ENCODE results near the gene CD300A. TPM values are rescaled to one million over a fixed set of nuclear protein-coding genes. Genes with fewer than 3 reads are reported as not detected.

The CD300A gene
- total and polyA plus RNA-seq, 2 donors (not counting 1 experiment from before 2014, with no cell fraction given), result 2.4 to 5.7 TPM

GRCh38 chr17:74512624-74513091 is 46.2 kb downstream of the CD300A start:
- peak; percentile 65 for DNase-seq
- peaks cover 14 to 17% of the 10 kb centered on the region in 2 donors for H3K4me1 ChIP-seq (ENCODE audit: control insufficient read depth in 2 of 2, insufficient read depth in 2 of 2, low read length in 2 of 2)
- POLR2A ChIA-PET, result interaction anchor here (0.5 kb wide), 1 partner anchor 12 kb away, joined by 7 read pairs; no protein-coding TSS in a partner anchor
- H3K9ac ChIP-seq (ENCODE audit: low read length), result no peak overlapping the region
- intact Hi-C loops (cut with micrococcal nuclease), result no loop called here
- peak overlapping the region in 1 of 2 donors; percentile 15 for H3K27ac ChIP-seq (ENCODE audit: low read length in 2 of 2)
- peaks cover 0 to 13% (median 7%) of the 10 kb centered on the region in 3 donors for H3K9me3 ChIP-seq (ENCODE audit: control extremely low read depth in 1 of 3, control insufficient read depth in 2 of 3, insufficient read depth in 1 of 3, low read length in 2 of 3)
- no peak for TF ChIP-seq CTCF (IDR thresholded peaks at IDR 0.05)
- TF ChIP-seq EZH2 (IDR thresholded peaks at IDR 0.05; ENCODE audit: borderline replicate concordance, insufficient read depth, low read depth, low read length, poor library complexity, severe bottlenecking), result no peak
- peak overlapping the region; percentile 24 for H3K4me2 ChIP-seq (replicated peaks; ENCODE audit: low read depth, low read length, poor library complexity, severe bottlenecking)
- H4K20me1 ChIP-seq (ENCODE audit: control insufficient read depth, insufficient read depth, low read length, poor library complexity, severe bottlenecking), result no peaks in the 10 kb centered on the region
- CTCF ChIA-PET, result no interaction called here
- peak overlapping the region; percentile 76 for H3K27ac Mint-ChIP-seq
- peaks cover 17% of the 10 kb centered on the region for H3K4me1 Mint-ChIP-seq
- no peaks in the 10 kb centered on the region for H3K36me3 ChIP-seq (replicated peaks in 1 of 2; ENCODE audit: control extremely low read depth in 1 of 2, control insufficient read depth in 1 of 2, extremely low read depth in 1 of 2, insufficient read depth in 2 of 2, low read length in 1 of 2)
- 17% methylated on average over 3 of the region's 7 CpGs for WGBS (ENCODE audit: insufficient coverage)
- H3K27me3 Mint-ChIP-seq, result no peaks in the 10 kb centered on the region
- H3K4me3 Mint-ChIP-seq, result no peak overlapping the region
- no peak overlapping the region for H3K4me3 ChIP-seq (ENCODE audit: control extremely low read depth in 1 of 5, extremely low read depth in 1 of 5, insufficient read depth in 1 of 5, low read depth in 2 of 5, low read length in 4 of 5)
- H3K79me2 ChIP-seq (ENCODE audit: control insufficient read depth, insufficient read depth, low read length), result no peaks in the 10 kb centered on the region
- H2AFZ ChIP-seq (ENCODE audit: insufficient read depth, low read depth, low read length, poor library complexity, severe bottlenecking), result peak overlapping the region; percentile 2
- H3K27me3 ChIP-seq (replicated peaks in 1 of 4; ENCODE audit: control extremely low read depth in 1 of 4, control insufficient read depth in 3 of 4, insufficient read depth in 4 of 4, low read length in 3 of 4), result peaks cover 0 to 9% (median 2%) of the 10 kb centered on the region in 4 experiments
- peaks cover 10% of the 10 kb centered on the region for H3K9me3 Mint-ChIP-seq (ENCODE audit: insufficient read depth)
- ATAC-seq (ENCODE audit: low read depth), result peak; percentile 72

GRCh38 chr17:74513987-74514631 is 47.7 kb downstream of the CD300A start:
- H3K27ac ChIP-seq (ENCODE audit: low read length in 2 of 2), result peak overlapping the region in 1 of 2 donors; percentile 74
- H4K20me1 ChIP-seq (ENCODE audit: control insufficient read depth, insufficient read depth, low read length, poor library complexity, severe bottlenecking), result no peaks in the 10 kb centered on the region
- H3K9ac ChIP-seq (ENCODE audit: low read length), result no peak overlapping the region
- peaks cover 0 to 9% (median 2%) of the 10 kb centered on the region in 4 experiments for H3K27me3 ChIP-seq (replicated peaks in 1 of 4; ENCODE audit: control extremely low read depth in 1 of 4, control insufficient read depth in 3 of 4, insufficient read depth in 4 of 4, low read length in 3 of 4)
- H3K79me2 ChIP-seq (ENCODE audit: control insufficient read depth, insufficient read depth, low read length), result no peaks in the 10 kb centered on the region
- peaks cover 14 to 17% of the 10 kb centered on the region in 2 donors for H3K4me1 ChIP-seq (ENCODE audit: control insufficient read depth in 2 of 2, insufficient read depth in 2 of 2, low read length in 2 of 2)
- no peak overlapping the region for H3K4me3 ChIP-seq (ENCODE audit: control extremely low read depth in 1 of 5, extremely low read depth in 1 of 5, insufficient read depth in 1 of 5, low read depth in 2 of 5, low read length in 4 of 5)
- H3K9me3 Mint-ChIP-seq (ENCODE audit: insufficient read depth), result peaks cover 10% of the 10 kb centered on the region
- H2AFZ ChIP-seq (ENCODE audit: insufficient read depth, low read depth, low read length, poor library complexity, severe bottlenecking), result no peak overlapping the region
- H3K36me3 ChIP-seq (replicated peaks in 1 of 2; ENCODE audit: control extremely low read depth in 1 of 2, control insufficient read depth in 1 of 2, extremely low read depth in 1 of 2, insufficient read depth in 2 of 2, low read length in 1 of 2), result no peaks in the 10 kb centered on the region
- ChIA-PET CTCF (no interaction called here), POLR2A (no interaction called here)
- peak overlapping the region; percentile 96 for H3K27ac Mint-ChIP-seq
- peak overlapping the region; percentile 26 for H3K4me3 Mint-ChIP-seq
- ATAC-seq (ENCODE audit: low read depth), result no peak
- intact Hi-C loops (cut with micrococcal nuclease), result no loop called here
- DNase-seq, result peak; percentile 91
- 82% methylated on average over 3 of the region's 3 CpGs for WGBS (ENCODE audit: insufficient coverage)
- no peaks in the 10 kb centered on the region for H3K27me3 Mint-ChIP-seq
- H3K4me1 Mint-ChIP-seq, result peaks cover 17% of the 10 kb centered on the region
- TF ChIP-seq EZH2 (IDR thresholded peaks at IDR 0.05; ENCODE audit: borderline replicate concordance, insufficient read depth, low read depth, low read length, poor library complexity, severe bottlenecking), result no peak
- TF ChIP-seq CTCF (IDR thresholded peaks at IDR 0.05), result no peak
- no peak overlapping the region for H3K4me2 ChIP-seq (replicated peaks; ENCODE audit: low read depth, low read length, poor library complexity, severe bottlenecking)
- peaks cover 0 to 13% (median 7%) of the 10 kb centered on the region in 3 donors for H3K9me3 ChIP-seq (ENCODE audit: control extremely low read depth in 1 of 3, control insufficient read depth in 2 of 3, insufficient read depth in 1 of 3, low read length in 2 of 3)

Data from B cell (primary cell).